HCT116 (cell line): ENCODE results near the gene ANKRD39. TPM values are rescaled to one million over a fixed set of nuclear protein-coding genes. Genes with fewer than 3 reads are reported as not detected.

Experiments used
- ATAC-seq: fragments of 200-7000 bp; cut with Tn5 transposase; 2 replicates; pipeline ENCODE4 v1.9.1; 2020; ENCODE audit warnings: mild to moderate bottlenecking, moderate library complexity
- BruUV-seq: library from RNA; stranded (reverse); fragments of 400-500 nt; replicated peaks from 2 replicates; lab custom pipeline; 2021; lab: Mats Ljungman, UMichigan
- CTCF ChIA-PET: fragments of 300-600 bp; sonication (Branson Sonifier 250); formaldehyde crosslinking; loops from one replicate; lab custom pipeline; 2021; ENCODE audit warnings: antibody characterized with exemption; lab: Charles Lee
- POLR2A ChIA-PET: fragments of 300-600, 350-600 bp; sonication (Branson Sonifier 250); formaldehyde crosslinking; loops from one replicate; lab custom pipeline; 2021; ENCODE audit warnings: antibody characterized with exemption; lab: Charles Lee
- RAD21 ChIA-PET, 2 experiments: fragments of 300-600 bp; sonication (Branson Sonifier 250); formaldehyde crosslinking; loops; one replicate each; lab custom pipeline; 2023; ENCODE audit warnings: low total read pairs in 2 of 2; ENCODE audit not compliant: uncharacterized antibody in 2 of 2, unreplicated experiment in 2 of 2, low non-redundant PET in 1 of 2; lab: Charles Lee
- DNase-seq: peaks from one replicate; pipeline ENCODE4 v3.0.0-alpha.2; 2010; ENCODE audit warnings: low read depth, low spot score
- H2AFZ ChIP-seq: fragments of 200-600 bp; shearing (Covaris generic), sonication (generic); 2 replicates; pipeline ENCODE4 v1.6.1; 2017; ENCODE audit warnings: low read depth, mixed run types, mixed read lengths, antibody characterized with exemption, low read length; ENCODE audit not compliant: poor library complexity, severe bottlenecking
- H3K27ac ChIP-seq: 2 replicates; pipeline ENCODE4 v1.5.1; 2012; ENCODE audit warnings: low read depth, low read length
- H3K27me3 ChIP-seq: fragments of 200-600 bp; sonication (generic); 2 replicates; pipeline ENCODE4 v1.6.1; 2016; ENCODE audit warnings: mixed run types, low read length, mixed read lengths; ENCODE audit not compliant: insufficient read depth
- H3K36me3 ChIP-seq, 2 experiments: fragments of 200-500 bp in 1 of 2; fragments of 200-600 bp in 1 of 2; sonication (Bioruptor generic) in 1 of 2; sonication (generic) in 1 of 2; 2 replicates each; pipeline versions ENCODE4 v1.5.1 to v1.6.1; 2014 to 2016; ENCODE audit warnings: low read length in 2 of 2, inconsistent platforms in 1 of 2, mixed read lengths in 1 of 2, mixed run types in 1 of 2; ENCODE audit not compliant: insufficient read depth in 2 of 2, control insufficient read depth in 1 of 2
- H3K4me1 ChIP-seq, 2 experiments: fragments of 200-600 bp in 1 of 2; sonication (generic) in 1 of 2; 2 replicates each; pipeline versions ENCODE4 v1.5.1 to v1.6.1; 2012 to 2017; ENCODE audit warnings: low read length in 2 of 2, inconsistent platforms in 1 of 2, mild to moderate bottlenecking in 1 of 2, mixed read lengths in 1 of 2, mixed run types in 1 of 2, moderate library complexity in 1 of 2; ENCODE audit not compliant: insufficient read depth in 2 of 2, control insufficient read depth in 1 of 2
- H3K4me2 ChIP-seq: fragments of 200-600 bp; sonication (generic); 2 replicates; pipeline ENCODE4 v1.6.1; 2017; ENCODE audit warnings: mixed run types, low read length, mixed read lengths
- H3K4me3 ChIP-seq, 2 experiments: fragments of 200-600 bp in 1 of 2; sonication (generic) in 1 of 2; replicated peaks in 1 of 2; 2 replicates each; pipeline ENCODE4 v1.5.1; 2011 to 2016; ENCODE audit warnings: low read length in 2 of 2, control low read depth in 1 of 2, low read depth in 1 of 2, mild to moderate bottlenecking in 1 of 2, mixed read lengths in 1 of 2, mixed run types in 1 of 2
- H3K79me2 ChIP-seq: fragments of 200-600 bp; sonication (generic); 2 replicates; pipeline ENCODE4 v1.6.1; 2017; ENCODE audit warnings: mild to moderate bottlenecking, mixed run types, low read length, moderate library complexity, mixed read lengths; ENCODE audit not compliant: insufficient read depth
- H3K9ac ChIP-seq: fragments of 200-600 bp; sonication (generic); 2 replicates; pipeline ENCODE4 v1.6.1; 2016; ENCODE audit warnings: low read length, mixed read lengths
- H3K9me2 ChIP-seq: fragments of 200-600 bp; sonication (generic), shearing (Covaris generic); 2 replicates; pipeline ENCODE4 v1.6.1; 2017; ENCODE audit warnings: mixed run types, mild to moderate bottlenecking, moderate library complexity; ENCODE audit not compliant: insufficient read depth
- H3K9me3 ChIP-seq, 2 experiments: fragments of 200-500 bp in 1 of 2; fragments of 200-600 bp in 1 of 2; sonication (Bioruptor generic) in 1 of 2; sonication (generic) in 1 of 2; 2 replicates each; pipeline ENCODE4 v1.6.1; 2014 to 2017; ENCODE audit warnings: low read length in 2 of 2, mixed read lengths in 2 of 2, inconsistent platforms in 1 of 2, low read depth in 1 of 2, mild to moderate bottlenecking in 1 of 2, mixed run types in 1 of 2, moderate library complexity in 1 of 2; ENCODE audit not compliant: control insufficient read depth in 1 of 2, insufficient read depth in 1 of 2
- H4K20me1 ChIP-seq: fragments of 200-600 bp; sonication (generic), shearing (Covaris generic); 2 replicates; pipeline ENCODE4 v1.6.1; 2017; ENCODE audit warnings: mixed run types, mild to moderate bottlenecking, moderate library complexity; ENCODE audit not compliant: insufficient read depth
- ATF3 ChIP-seq: IDR thresholded peaks from 2 replicates; pipeline ENCODE4 v1.6.1; 2012
- CBX3 ChIP-seq: IDR thresholded peaks from 2 replicates; pipeline ENCODE4 v1.6.1; 2012; ENCODE audit warnings: low read depth
- CEBPB ChIP-seq: IDR thresholded peaks from 2 replicates; pipeline ENCODE4 v1.6.1; 2012; ENCODE audit warnings: low read depth
- CTCF ChIP-seq, 3 experiments: fragments of 200-600 bp in 1 of 3; sonication (generic) in 1 of 3; IDR thresholded peaks in 2 of 3; conservative IDR thresholded peaks in 1 of 3; 2 replicates each; pipeline ENCODE4 v1.5.1; 2012 to 2017; ENCODE audit warnings: low read depth in 2 of 3, low read length in 2 of 3, antibody characterized with exemption in 1 of 3, borderline replicate concordance in 1 of 3, control low read depth in 1 of 3, mild to moderate bottlenecking in 1 of 3, mixed read lengths in 1 of 3, mixed run types in 1 of 3, moderate library complexity in 1 of 3; ENCODE audit not compliant: insufficient read depth in 1 of 3
- EGR1 ChIP-seq: IDR thresholded peaks from 2 replicates; pipeline ENCODE4 v1.6.1; 2012; ENCODE audit warnings: low read depth
- ELF1 ChIP-seq: IDR thresholded peaks from 2 replicates; pipeline ENCODE4 v1.6.1; 2012; ENCODE audit warnings: low read depth, borderline replicate concordance
- EZH2phosphoT487 ChIP-seq: fragments of 200-600 bp; IDR thresholded peaks from 2 replicates; pipeline ENCODE4 v1.6.1; 2018; ENCODE audit warnings: antibody characterized with exemption, borderline replicate concordance
- FOSL1 ChIP-seq: IDR thresholded peaks from 2 replicates; pipeline ENCODE4 v1.6.1; 2012; ENCODE audit warnings: low read depth
- JUND ChIP-seq: IDR thresholded peaks from 2 replicates; pipeline ENCODE4 v1.6.1; 2012
- MAX ChIP-seq: IDR thresholded peaks from 2 replicates; pipeline ENCODE4 v1.6.1; 2012
- POLR2A ChIP-seq: IDR thresholded peaks from 2 replicates; pipeline ENCODE4 v1.7.0; 2011; ENCODE audit warnings: borderline replicate concordance; ENCODE audit not compliant: insufficient read depth, insufficient read length; ENCODE audit errors: extremely low read depth
- POLR2AphosphoS5 ChIP-seq: IDR thresholded peaks from 2 replicates; pipeline ENCODE4 v1.6.1; 2011; ENCODE audit warnings: mild to moderate bottlenecking, low read depth, low read length, moderate library complexity
- REST ChIP-seq: IDR thresholded peaks from 2 replicates; pipeline ENCODE4 v1.6.1; 2012; ENCODE audit warnings: low read depth
- SIN3A ChIP-seq: IDR thresholded peaks from 2 replicates; pipeline ENCODE4 v1.6.1; 2012; ENCODE audit warnings: low read depth
- SP1 ChIP-seq: IDR thresholded peaks from 2 replicates; pipeline ENCODE4 v1.6.1; 2012; ENCODE audit warnings: low read depth
- TCF7L2 ChIP-seq: IDR thresholded peaks from 2 replicates; pipeline ENCODE4 v1.7.0; 2011; ENCODE audit warnings: borderline replicate concordance, inconsistent platforms; ENCODE audit not compliant: insufficient read depth, insufficient read length; ENCODE audit errors: extremely low read depth
- YY1 ChIP-seq: IDR thresholded peaks from 2 replicates; pipeline ENCODE4 v1.6.1; 2011; ENCODE audit warnings: low read length, low read depth, moderate library complexity, mild to moderate bottlenecking; ENCODE audit not compliant: insufficient replicate concordance; ENCODE audit errors: extremely low read depth
- ZBTB33 ChIP-seq: IDR thresholded peaks from 2 replicates; pipeline ENCODE4 v1.6.1; 2011; ENCODE audit warnings: mild to moderate bottlenecking, low read length, moderate library complexity; ENCODE audit not compliant: insufficient replicate concordance; ENCODE audit errors: extremely low read depth
- ZFX ChIP-seq: fragments of 450-650 bp; IDR thresholded peaks from 2 replicates; pipeline ENCODE4 v1.6.1; 2017
- ZNF274 ChIP-seq: fragments of 200-500 bp; sonication (Bioruptor generic); IDR thresholded peaks from 2 replicates; pipeline ENCODE4 v1.6.1; 2014; ENCODE audit warnings: mild to moderate bottlenecking, low read depth, low read length, inconsistent platforms
- intact Hi-C: fragments of 100-400 bp; cut with micrococcal nuclease; formaldehyde crosslinking; loops from 2 replicates; pipeline ENCODE4 v1.10.0; 2022
- total RNA-seq: library from RNA; stranded (reverse); gene quantifications from one replicate; pipeline ENCODE4 v1.2.1, GENCODE V29; 2021; ENCODE audit not compliant: unreplicated experiment

The ANKRD39 gene
- total RNA-seq, 1 experiment from 2014 or later = 24.2 TPM

- H3K27me3 ChIP-seq = no peaks in the 10 kb centered on the region
- no peak overlapping the region for H3K4me3 ChIP-seq
- TF ChIP-seq FOSL1 (no peak), ELF1 (no peak), JUND (no peak), ZBTB33 (no peak), ZNF274 (no peak), EGR1 (no peak), SP1 (no peak), EZH2phosphoT487 (no peak), ZFX (no peak), REST (no peak), YY1 (no peak), ATF3 (no peak), TCF7L2 (no peak), CEBPB (no peak), POLR2AphosphoS5 (no peak), SIN3A (no peak), CTCF (IDR thresholded peaks at IDR 0.05 in 2 of 3, conservative IDR thresholded peaks at IDR 0.05 in 1 of 3; ENCODE audit: borderline replicate concordance in 1 of 3, insufficient read depth in 1 of 3, low read depth in 2 of 3, low read length in 2 of 3) (no peak), POLR2A (no peak), MAX (no peak), CBX3 (no peak)
- peaks cover 23% of the 10 kb centered on the region for H3K79me2 ChIP-seq
- intact Hi-C loops = no loop called here
- no peaks in the 10 kb centered on the region for H3K9me2 ChIP-seq
- ATAC-seq (no peak), DNase-seq (no peak)
- no peaks in the 10 kb centered on the region for H3K4me1 ChIP-seq
- H3K4me2 ChIP-seq = no peak overlapping the region
- peaks cover 23 to 28% of the 10 kb centered on the region in 2 experiments; a peak in 3 of 4 replicates for H3K36me3 ChIP-seq
- H2AFZ ChIP-seq = no peak overlapping the region
- H3K27ac ChIP-seq = no peak overlapping the region
- BruUV-seq = no TSS peak
- ChIA-PET CTCF (no interaction called here), POLR2A (interaction anchor here (0.6 kb wide), 1 partner anchor 301 kb away, joined by 4 read pairs; no protein-coding TSS in a partner anchor), RAD21 (no interaction called here)
- no peaks in the 10 kb centered on the region for H4K20me1 ChIP-seq
- H3K9ac ChIP-seq = no peak overlapping the region
- no peaks in the 10 kb centered on the region for H3K9me3 ChIP-seq
Observed at GRCh38 chr2:96826546-96827278, 31.1 kb downstream of the ANKRD39 start.
